Thymus (tissue), 11 donors: ENCODE measurements around the gene ODAD2. TPM values are rescaled to one million over a fixed set of nuclear protein-coding genes. Genes with fewer than 3 reads are reported as not detected.
"Not testable (repeated sequence)": the region's sequence is repeated elsewhere in the genome, so short reads cannot be mapped to it uniquely, and the experiment has no call there.

Source experiments
- DNase-seq, 9 donors: peaks; one replicate each; pipeline ENCODE4 v3.0.0-alpha.2; 2013; ENCODE audit warnings: low spot score in 9 of 9, low read depth in 6 of 9, missing footprints in 1 of 9
- H3K27ac ChIP-seq, 2 donors: one replicate each; pipeline ENCODE4 v1.5.1; 2013; ENCODE audit warnings: control low read depth in 1 of 2, low read depth in 1 of 2, low read length in 1 of 2, mild to moderate bottlenecking in 1 of 2, moderate library complexity in 1 of 2
- H3K27me3 ChIP-seq, 2 donors: one replicate each; pipeline ENCODE4 v1.5.1; 2013; ENCODE audit warnings: low read length in 1 of 2; ENCODE audit not compliant: control insufficient read depth in 2 of 2, insufficient read depth in 1 of 2
- H3K36me3 ChIP-seq, 2 donors: one replicate each; pipeline ENCODE4 v1.5.1; 2013; ENCODE audit warnings: low read length in 1 of 2, mild to moderate bottlenecking in 1 of 2, moderate library complexity in 1 of 2; ENCODE audit not compliant: control insufficient read depth in 2 of 2, insufficient read depth in 2 of 2
- H3K4me1 ChIP-seq, 2 donors: one replicate each; pipeline ENCODE4 v1.5.1; 2013; ENCODE audit warnings: low read length in 2 of 2; ENCODE audit not compliant: control insufficient read depth in 2 of 2, insufficient read depth in 2 of 2
- H3K4me3 ChIP-seq, 2 donors: one replicate each; pipeline ENCODE4 v1.5.1; 2013; ENCODE audit warnings: low read length in 2 of 2, control low read depth in 1 of 2, mild to moderate bottlenecking in 1 of 2
- H3K9me3 ChIP-seq, 2 donors: one replicate each; pipeline ENCODE4 v1.5.1; 2013; ENCODE audit warnings: low read length in 1 of 2, mild to moderate bottlenecking in 1 of 2; ENCODE audit not compliant: control insufficient read depth in 2 of 2, insufficient read depth in 1 of 2
- WGBS: extraction: QIAGEN DNeasy Blood & Tissue Kit; methylation state at CpG from one replicate; pipeline ENCODE4 v1.1.7; 2013; 5-methylcytosine and 5-hydroxymethylcytosine counted together
- polyA plus RNA-seq: library from polyadenylated mRNA; stranded (reverse); fragments of 200-250 nt; gene quantifications from one replicate; pipeline ENCODE4 v1.2.3, GENCODE V29; 2013
- total RNA-seq: library from RNA; stranded (reverse); fragments of 120-200 nt; gene quantifications from one replicate; pipeline ENCODE4 v1.2.4, GENCODE V29; 2013
- donor health status: healthy.

The ODAD2 gene
- total and polyA plus RNA-seq, 2 donors: 0.23 to 0.76 TPM

DNA sequence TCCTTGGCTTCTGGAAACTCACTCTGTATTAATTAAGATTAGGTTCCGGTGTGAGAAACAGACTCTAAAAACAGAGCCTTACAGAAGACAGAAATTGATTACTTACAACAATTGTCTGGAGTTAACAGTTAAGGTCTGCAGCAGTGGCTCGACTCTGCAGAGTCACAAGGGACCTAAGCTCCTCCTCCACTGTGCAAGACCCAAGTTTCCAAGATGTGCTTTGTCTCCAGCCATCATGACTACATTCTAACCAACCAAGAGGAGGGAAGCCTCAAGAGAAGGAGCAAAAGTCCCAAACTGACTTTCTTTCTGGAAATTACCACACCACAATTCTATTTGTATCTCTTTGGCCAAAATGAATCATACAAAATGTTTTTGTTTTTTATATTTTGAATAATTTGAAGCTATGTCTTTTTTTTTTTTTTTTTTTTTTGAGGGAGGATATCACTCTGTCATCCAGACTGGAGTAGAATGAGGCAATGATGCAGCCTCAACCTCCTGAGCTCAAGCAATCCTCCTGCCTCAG is 14.2 kb upstream of the ODAD2 start:
- DNase-seq: no peak
- Histone ChIP-seq H3K9me3 (no peaks in the 10 kb centered on the region), H3K27me3 (no peaks in the 10 kb centered on the region), H3K4me1 (no peaks in the 10 kb centered on the region), H3K4me3 (no peak overlapping the region), H3K27ac (no peak overlapping the region), H3K36me3 (no peaks in the 10 kb centered on the region)
- 70% methylated on average over 2 of the region's 2 CpGs for WGBS

DNA sequence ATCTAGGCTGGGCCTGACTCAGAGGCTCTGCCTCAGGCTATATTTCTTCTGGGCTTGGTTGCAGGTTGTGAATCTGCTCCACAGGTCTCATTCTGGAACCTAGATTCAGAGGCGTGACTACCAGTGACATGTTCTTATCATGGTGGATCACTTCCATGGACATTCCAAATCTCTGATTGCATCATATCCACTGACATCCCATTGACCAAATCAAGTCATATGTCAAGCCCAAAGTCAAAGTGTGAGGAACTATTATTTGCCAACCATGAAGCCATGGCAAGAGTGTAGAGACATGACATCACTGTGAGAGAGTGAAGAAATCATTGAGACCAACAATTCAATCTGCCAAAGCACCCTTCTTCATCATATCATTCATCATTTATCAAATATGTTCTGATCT is 11.9 kb upstream of the ODAD2 start:
- DNase-seq: no peak
- 98% methylated on average over 1 of the region's 1 CpG for WGBS

DNA sequence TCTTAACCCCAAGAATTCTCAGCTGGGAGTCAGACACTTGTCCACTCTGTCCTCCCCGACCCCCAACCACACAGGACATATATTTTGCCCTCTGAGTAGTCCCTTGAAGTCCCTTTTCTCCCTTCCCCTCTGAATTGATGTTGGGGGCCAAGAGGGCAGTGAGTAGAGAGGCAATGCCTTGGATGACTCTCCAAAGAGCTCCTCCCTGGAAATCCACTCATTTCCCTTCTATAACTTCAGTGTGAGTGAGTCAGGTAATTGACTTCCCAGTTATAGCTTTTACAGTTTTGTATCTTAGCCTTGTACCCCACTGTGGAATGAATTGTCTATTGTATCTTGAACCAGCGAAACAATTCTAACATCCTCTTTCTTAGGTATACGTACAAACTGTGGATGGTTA is 9.2 kb upstream of the ODAD2 start:
- Histone ChIP-seq H3K4me3 (no peak overlapping the region), H3K27me3 (no peaks in the 10 kb centered on the region), H3K27ac (no peak overlapping the region), H3K36me3 (no peaks in the 10 kb centered on the region), H3K4me1 (no peaks in the 10 kb centered on the region), H3K9me3 (no peaks in the 10 kb centered on the region)
- WGBS: 92% methylated on average over 3 of the region's 3 CpGs
- DNase-seq: no peak

More for the DNA sequence above, 11.9 kb upstream of the ODAD2 start:
- H3K27ac ChIP-seq: no peak overlapping the region
- no peaks in the 10 kb centered on the region for H3K27me3 ChIP-seq
- H3K36me3 ChIP-seq: no peaks in the 10 kb centered on the region
- no peaks in the 10 kb centered on the region for H3K4me1 ChIP-seq
- no peaks in the 10 kb centered on the region for H3K9me3 ChIP-seq
- H3K4me3 ChIP-seq: no peak overlapping the region

DNA sequence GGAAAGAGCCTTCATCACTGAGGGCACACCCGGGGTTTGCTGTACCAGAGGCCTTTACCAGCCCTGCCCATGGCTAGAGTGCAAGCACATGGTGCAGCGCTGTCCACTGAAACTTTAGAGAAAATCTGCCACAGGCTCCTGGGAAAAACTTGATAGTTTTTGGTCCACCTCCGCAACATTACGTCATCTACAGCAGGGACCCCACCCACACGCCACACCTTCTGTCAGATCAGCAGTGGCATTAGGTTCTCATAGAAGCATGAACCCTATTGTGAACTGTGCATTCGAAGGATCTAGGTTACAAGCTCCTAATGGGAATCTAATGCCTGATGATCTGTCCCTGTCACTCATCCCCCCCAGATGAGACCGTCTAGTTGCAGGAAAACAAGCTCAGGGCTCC is 2.5 kb upstream of the ODAD2 start:
- Histone ChIP-seq H3K27ac (no peak overlapping the region), H3K36me3 (no peaks in the 10 kb centered on the region), H3K4me1 (peaks cover 4 to 5% of the 10 kb centered on the region in 2 donors), H3K9me3 (no peaks in the 10 kb centered on the region), H3K4me3 (no peak overlapping the region), H3K27me3 (peaks cover 0 to 10% of the 10 kb centered on the region in 2 donors)
- no peak for DNase-seq
- WGBS: 95% methylated on average over 7 of the region's 7 CpGs

DNA sequence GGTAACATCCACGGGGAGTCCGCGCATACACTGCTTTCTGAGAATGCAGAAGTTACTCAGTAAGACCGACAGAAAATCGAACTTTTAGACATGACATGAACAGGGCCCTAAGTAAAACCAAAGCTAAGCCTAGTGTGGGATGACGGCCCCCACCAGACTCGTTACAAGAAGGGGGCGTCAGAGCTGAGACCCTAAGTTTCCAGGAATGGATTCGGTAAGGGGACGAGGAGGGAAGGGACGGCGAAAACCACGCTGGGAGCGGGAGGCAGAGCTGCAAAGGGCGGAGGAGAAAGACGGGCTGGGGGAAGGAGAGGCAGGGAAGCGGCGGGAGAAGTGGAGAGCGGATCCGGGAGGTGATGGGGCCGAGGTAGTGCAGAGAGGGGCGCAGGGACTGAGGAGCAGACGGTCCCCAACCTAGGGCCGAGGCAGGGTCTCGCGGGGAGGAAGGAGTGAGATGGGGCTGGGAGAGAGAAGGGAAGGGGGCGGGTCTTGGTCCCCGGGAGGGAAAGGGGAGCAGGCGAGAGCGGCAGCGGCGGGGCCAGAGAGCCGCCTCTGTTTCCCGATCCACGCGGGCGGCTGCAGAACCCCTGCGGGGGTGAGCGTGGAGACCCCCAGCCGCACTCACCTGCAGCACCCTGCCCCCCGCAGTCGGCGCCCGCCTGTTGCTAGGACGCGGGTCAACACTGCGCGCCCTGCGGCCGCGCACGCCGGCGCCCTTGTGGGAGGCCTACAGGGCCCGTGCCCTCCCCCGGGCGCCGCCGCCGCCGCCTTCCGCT is 513 bp downstream of the ODAD2 start:
- H3K4me3 ChIP-seq: peak overlapping the region; percentile 50 to 59

GRCh38 chr10:27997865-27998177 is 1.1 kb downstream of the ODAD2 start:
- 22% methylated on average over 5 of the region's 5 CpGs for WGBS
- H3K4me1 ChIP-seq: peaks cover 4 to 5% of the 10 kb centered on the region in 2 donors
- peaks cover 0 to 10% of the 10 kb centered on the region in 2 donors for H3K27me3 ChIP-seq
- DNase-seq: no peak
- no peaks in the 10 kb centered on the region for H3K36me3 ChIP-seq
- peak overlapping the region; percentile 50 to 59 for H3K4me3 ChIP-seq
- H3K9me3 ChIP-seq: no peaks in the 10 kb centered on the region
- H3K27ac ChIP-seq: no peak overlapping the region

More for the DNA sequence above, 513 bp downstream of the ODAD2 start:
- peak in 6 of 9 donors; percentile 7 to 50 (median 18) for DNase-seq
- under 1% methylated on average over 61 of the region's 62 CpGs for WGBS
- Histone ChIP-seq H3K9me3 (no peaks in the 10 kb centered on the region), H3K4me1 (peaks cover 4 to 5% of the 10 kb centered on the region in 2 donors), H3K27me3 (peaks cover 0 to 10% of the 10 kb centered on the region in 2 donors), H3K36me3 (no peaks in the 10 kb centered on the region), H3K27ac (no peak overlapping the region)

GRCh38 chr10:27995311-27995710 is 3.6 kb downstream of the ODAD2 start:
- no peaks in the 10 kb centered on the region for H3K36me3 ChIP-seq
- no peak overlapping the region for H3K4me3 ChIP-seq
- no peak for DNase-seq
- H3K27me3 ChIP-seq: peaks cover 0 to 10% of the 10 kb centered on the region in 2 donors
- 93% methylated on average over 2 of the region's 2 CpGs for WGBS
- H3K4me1 ChIP-seq: peaks cover 4 to 5% of the 10 kb centered on the region in 2 donors
- no peak overlapping the region for H3K27ac ChIP-seq
- H3K9me3 ChIP-seq: no peaks in the 10 kb centered on the region

GRCh38 chr10:27989357-27989756 is 9.5 kb downstream of the ODAD2 start:
- not testable (repeated sequence) for H3K36me3 ChIP-seq, DNase-seq, H3K4me1 ChIP-seq, H3K4me3 ChIP-seq, H3K27ac ChIP-seq, H3K9me3 ChIP-seq, H3K27me3 ChIP-seq
- 90% methylated on average over 2 of the region's 2 CpGs for WGBS

- no peaks in the 10 kb centered on the region for H3K9me3 ChIP-seq
- 95% methylated on average over 1 of the region's 1 CpG for WGBS
- DNase-seq: no peak
Measured at GRCh38 chr10:27986821-27987220, 12.1 kb downstream of the ODAD2 start.

More at GRCh38 chr10:27986821-27987220, 12.1 kb downstream of the ODAD2 start:
- no peak overlapping the region for H3K4me3 ChIP-seq
- no peaks in the 10 kb centered on the region for H3K4me1 ChIP-seq
- no peaks in the 10 kb centered on the region for H3K27me3 ChIP-seq
- H3K36me3 ChIP-seq: no peaks in the 10 kb centered on the region
- H3K27ac ChIP-seq: no peak overlapping the region
